ENCODE measurements around the gene USP30.

The USP30 gene

GRCh38 chr12:109130297-109131153 lies 78.1 kb downstream of the USP30 start:
- no peak for DNase-seq

- DNase-seq: no peak
Observed at GRCh38 chr12:109131154-109132050, 79.0 kb downstream of the USP30 start.

DNA sequence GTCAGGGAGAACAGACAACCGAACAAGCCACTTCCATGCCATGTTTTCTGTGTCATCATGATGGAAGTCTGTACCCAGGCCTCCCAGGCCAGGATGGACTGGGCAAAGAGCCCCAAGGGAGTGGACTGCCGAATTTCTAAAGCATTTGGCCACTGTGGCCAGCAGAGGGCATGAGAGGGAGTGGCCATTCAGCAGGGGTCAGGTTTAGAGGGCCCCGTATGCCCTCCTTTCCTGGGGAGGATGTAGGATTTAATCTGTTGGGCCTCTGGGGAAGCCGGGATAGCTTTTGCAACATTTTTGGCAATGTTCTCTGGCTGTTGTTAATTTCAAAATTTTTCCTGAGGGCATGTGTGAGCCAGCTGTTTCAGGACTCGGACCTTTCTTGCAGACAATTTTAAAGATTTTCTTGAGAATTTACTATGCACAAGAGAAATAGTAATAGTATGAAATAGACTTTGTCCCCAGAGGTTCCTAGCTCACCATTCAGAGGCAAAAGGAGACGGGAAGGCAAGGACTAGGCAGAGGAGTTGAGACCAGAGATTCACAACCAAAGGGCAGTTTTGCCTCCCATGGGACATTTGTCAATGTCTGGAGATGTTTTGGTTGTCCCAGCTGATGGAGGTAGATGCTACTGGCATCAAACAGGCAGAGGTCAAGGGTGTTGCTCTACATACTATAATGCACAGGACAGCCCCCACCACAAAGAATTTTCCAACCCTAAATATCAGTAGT lies 82.0 kb downstream of the USP30 start:
- DNase-seq: peak; percentile 25

DNA sequence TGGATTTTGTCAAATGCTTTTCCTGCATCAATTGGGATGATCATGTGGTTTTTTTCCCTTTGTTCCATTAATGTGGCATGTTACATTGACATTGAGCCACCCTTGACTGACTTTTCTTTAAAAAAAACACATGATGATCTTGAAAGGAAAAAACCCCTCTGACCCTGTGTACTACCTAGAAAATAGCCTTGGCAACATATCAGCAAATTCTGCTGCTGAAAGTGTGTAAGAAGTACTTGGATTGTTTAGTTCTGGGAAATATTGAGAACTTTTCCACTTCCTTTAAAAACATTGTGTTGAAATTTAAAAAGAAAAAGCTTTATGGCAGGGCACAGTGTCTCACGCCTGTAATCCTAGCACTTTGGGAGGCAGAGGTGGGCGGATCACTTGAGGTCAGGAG lies 84.7 kb downstream of the USP30 start:
- DNase-seq: peak; percentile 39

Measured in inflammatory macrophage treated with lipopolysaccharide for 4 hours (primary cell).